Brain microvascular endothelial cell (primary cell): ENCODE results near the gene ZNF740.

Experiments used
- DNase-seq: peaks from one replicate; pipeline ENCODE4 v3.0.0-alpha.2; 2020
- H3K27ac ChIP-seq: fragments of 250-450 bp; sonication (Bioruptor Pico); 2 replicates; pipeline ENCODE4 v1.5.1; 2020; ENCODE audit warnings: mild to moderate bottlenecking, moderate library complexity
- H3K27me3 ChIP-seq: fragments of 250-450 bp; sonication (Bioruptor Pico); replicated peaks from 2 replicates; pipeline ENCODE4 v1.5.1; 2020; ENCODE audit warnings: mild to moderate bottlenecking
- H3K36me3 ChIP-seq: fragments of 250-450 bp; sonication (Bioruptor Pico); replicated peaks from 2 replicates; pipeline ENCODE4 v1.5.1; 2020; ENCODE audit warnings: mild to moderate bottlenecking
- H3K4me3 ChIP-seq: 2 replicates; pipeline ENCODE4 v1.5.1; 2011; ENCODE audit warnings: low read depth, mild to moderate bottlenecking, control low read depth, low read length, moderate library complexity
- CTCF ChIP-seq: IDR thresholded peaks from 2 replicates; pipeline ENCODE4 v1.5.1; 2011; ENCODE audit warnings: low read depth, mild to moderate bottlenecking, moderate library complexity, low read length, control low read depth, inconsistent platforms; ENCODE audit errors: missing control alignments
- in situ Hi-C: cut with HindIII; loops from 2 replicates; pipeline ENCODE4 v1.10.0; 2017; ENCODE audit warnings: low sequenced_read_pairs, low pct_ligation_motif_present

The ZNF740 gene

GRCh38 chr12:53236443-53237111 lies 56.1 kb downstream of the ZNF740 start:
- no peaks in the 10 kb centered on the region for H3K27me3 ChIP-seq
- no peak for TF ChIP-seq CTCF
- H3K27ac ChIP-seq, result no peak overlapping the region
- in situ Hi-C loops, result no loop called here
- no peak for DNase-seq
- H3K36me3 ChIP-seq, result no peaks in the 10 kb centered on the region
- no peak overlapping the region for H3K4me3 ChIP-seq

- H3K27me3 ChIP-seq, result peaks cover 9% of the 10 kb centered on the region
- in situ Hi-C loops, result no loop called here
- H3K36me3 ChIP-seq, result no peaks in the 10 kb centered on the region
- no peak for DNase-seq
- TF ChIP-seq CTCF, result no peak
- no peak overlapping the region for H3K27ac ChIP-seq
- no peak overlapping the region for H3K4me3 ChIP-seq
Measured at GRCh38 chr12:53239643-53240258, 59.2 kb downstream of the ZNF740 start.

DNA sequence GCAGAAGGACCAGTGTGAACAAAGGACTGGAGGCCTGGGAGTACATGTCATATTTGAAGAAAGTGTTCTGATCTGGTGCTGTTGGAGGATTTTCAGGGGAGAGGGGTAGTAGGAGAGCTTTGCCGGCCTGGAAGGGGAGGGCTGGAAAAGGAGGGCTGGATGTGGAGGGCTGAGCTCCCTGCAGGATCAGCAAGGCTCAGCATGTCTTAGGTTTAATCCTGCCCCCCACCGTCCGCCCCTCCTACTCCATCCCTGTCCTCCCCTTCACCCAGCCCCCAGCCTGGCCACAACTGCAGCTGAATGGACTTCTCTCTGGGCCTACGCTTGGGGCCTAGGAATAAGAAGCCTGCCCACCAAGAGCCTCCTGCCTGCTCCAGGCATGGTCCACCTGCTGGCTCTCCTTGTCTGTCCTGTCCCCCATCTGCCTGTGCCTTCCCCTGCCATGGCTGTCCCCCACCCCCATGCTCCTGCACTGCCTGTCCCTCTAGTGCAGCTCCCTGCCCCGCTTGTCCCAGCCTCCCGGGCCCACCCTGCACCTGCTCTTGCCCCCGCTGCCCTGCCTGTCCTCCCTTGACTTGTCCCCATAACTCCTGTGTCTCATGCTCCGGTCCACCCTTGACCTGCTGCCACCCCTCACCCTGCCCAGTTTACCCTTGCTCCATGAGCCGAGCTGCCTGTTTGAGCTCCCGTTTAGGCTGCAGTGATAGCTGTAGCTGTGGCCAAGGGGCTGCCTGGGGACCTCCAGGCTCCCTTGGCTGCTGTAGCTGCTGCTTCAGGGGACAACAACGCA lies 61.3 kb downstream of the ZNF740 start:
- no peak for DNase-seq
- in situ Hi-C loops, result no loop called here
- no peak overlapping the region for H3K4me3 ChIP-seq
- no peak for TF ChIP-seq CTCF
- peaks cover 9% of the 10 kb centered on the region for H3K27me3 ChIP-seq
- no peaks in the 10 kb centered on the region for H3K36me3 ChIP-seq
- H3K27ac ChIP-seq, result no peak overlapping the region

DNA sequence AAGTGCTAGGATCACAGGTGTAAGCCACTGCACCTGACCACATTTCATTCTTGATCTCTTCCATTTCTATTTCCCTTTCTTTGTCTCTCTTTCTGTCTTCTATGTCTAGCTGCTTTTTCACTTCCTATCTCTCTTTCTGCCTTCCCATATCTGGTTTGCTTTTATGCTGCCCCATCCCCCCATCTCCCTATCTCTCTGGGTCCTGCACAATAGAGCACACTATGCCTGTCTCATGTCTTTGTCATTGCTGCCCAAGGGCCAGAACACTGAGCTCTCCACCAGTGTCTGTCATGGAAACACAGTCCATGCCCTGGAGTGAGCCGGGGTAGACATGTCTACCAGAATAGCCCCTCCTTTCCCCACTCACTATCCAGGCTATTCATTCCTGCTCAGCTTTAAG lies 63.8 kb downstream of the ZNF740 start:
- TF ChIP-seq CTCF, result no peak
- Histone ChIP-seq H3K27ac (no peak overlapping the region), H3K4me3 (no peak overlapping the region), H3K27me3 (peaks cover 9% of the 10 kb centered on the region), H3K36me3 (no peaks in the 10 kb centered on the region)
- in situ Hi-C loops, result no loop called here
- DNase-seq, result no peak
